ENCODE data around the gene SLC12A7.

- TF ChIP-seq CTCF (IDR thresholded peaks at IDR 0.05) (no peak), POLR2A (IDR thresholded peaks at IDR 0.05) (no peak), POLR2AphosphoS5 (IDR thresholded peaks at IDR 0.05) (no peak), EP300 (IDR thresholded peaks at IDR 0.05) (no peak)
Observed at GRCh38 chr5:1130218-1130946, 18.5 kb upstream of the SLC12A7 start.

All from suprapubic skin (tissue), 4 donors.